GM12878 (cell line): Measurements from ENCODE around the gene GABRG2. TPM values are rescaled to one million over a fixed set of nuclear protein-coding genes. Genes with fewer than 3 reads are reported as not detected.

Experiments used
- ATAC-seq: fragments of 200-7000 bp; cut with Tn5 transposase; 3 replicates; pipeline ENCODE4 v1.9.1; 2020; ENCODE audit warnings: mild to moderate bottlenecking, moderate library complexity
- BruUV-seq: library from RNA; stranded (reverse); fragments of 400-500 nt; replicated peaks from 2 replicates; lab custom pipeline; 2021; lab: Mats Ljungman, UMichigan
- CTCF ChIA-PET: fragments of 300-600 bp; sonication (Branson Sonifier 250); formaldehyde crosslinking; extraction: SDS; loops from one replicate; lab custom pipeline; 2021; ENCODE audit warnings: inconsistent platforms; lab: Yijun Ruan, JAX
- POLR2A ChIA-PET: fragments of 350-600 bp; formaldehyde crosslinking; extraction: SDS; loops from one replicate; lab custom pipeline; 2021; ENCODE audit warnings: inconsistent platforms; lab: Charles Lee
- RAD21 ChIA-PET: fragments of 300-600 bp; sonication (Branson Sonifier 250); formaldehyde crosslinking; loops from one replicate; lab custom pipeline; 2023; ENCODE audit warnings: antibody characterized with exemption; ENCODE audit not compliant: unreplicated experiment; lab: Charles Lee
- SMC1A ChIA-PET: fragments of 300-600 bp; sonication (Branson Sonifier 250); formaldehyde crosslinking; loops from one replicate; lab custom pipeline; 2023; ENCODE audit not compliant: unreplicated experiment, uncharacterized antibody; lab: Charles Lee
- DNase-seq: peaks from one replicate; pipeline ENCODE4 v3.0.0-alpha.2; 2011; ENCODE audit warnings: low read depth, low spot score
- FAIRE-seq: peaks from 3 replicates; lab custom pipeline; 2011; peaks lifted over from hg19 to GRCh38; lab: Jason Lieb, UNC
- H2AFZ ChIP-seq: 2 replicates; pipeline ENCODE4 v1.6.0; 2011; ENCODE audit warnings: low read depth, low read length, control low read depth; ENCODE audit not compliant: control insufficient read depth
- H3K27ac ChIP-seq: 2 replicates; pipeline ENCODE4 v1.5.1; 2011; ENCODE audit warnings: control low read depth; ENCODE audit not compliant: control insufficient read depth, insufficient read depth
- H3K27me3 ChIP-seq, 2 experiments: replicated peaks in 1 of 2; 2 replicates each; pipeline versions ENCODE4 v1.6.0 to v1.6.1; 2011; ENCODE audit warnings: low read length in 1 of 2; ENCODE audit not compliant: control insufficient read depth in 2 of 2, insufficient read depth in 2 of 2
- H3K36me3 ChIP-seq, 2 experiments: 2 replicates each; pipeline ENCODE4 v1.5.1; 2011; ENCODE audit warnings: low read length in 1 of 2; ENCODE audit not compliant: control insufficient read depth in 2 of 2, insufficient read depth in 2 of 2
- H3K4me1 ChIP-seq: 2 replicates; pipeline ENCODE4 v1.6.1; 2011; ENCODE audit warnings: mild to moderate bottlenecking, low read length, moderate library complexity, mixed read lengths; ENCODE audit not compliant: control insufficient read depth, insufficient read depth
- H3K4me2 ChIP-seq: 2 replicates; pipeline ENCODE4 v1.6.0; 2011; ENCODE audit warnings: control low read depth; ENCODE audit not compliant: control insufficient read depth, insufficient read depth
- H3K4me3 ChIP-seq: fragments of 200-600 bp; sonication (generic); 2 replicates; pipeline ENCODE4 v1.5.1; 2016
- H3K79me2 ChIP-seq: 2 replicates; pipeline ENCODE4 v1.6.0; 2011; ENCODE audit warnings: low read length; ENCODE audit not compliant: control insufficient read depth, insufficient read depth
- H3K9ac ChIP-seq: 2 replicates; pipeline ENCODE4 v1.8.0; 2011; ENCODE audit warnings: low read length, control low read depth, mixed read lengths; ENCODE audit not compliant: control insufficient read depth, insufficient read depth
- H3K9me3 ChIP-seq: replicated peaks from 3 replicates; pipeline ENCODE4 v1.5.1; 2011; ENCODE audit warnings: mild to moderate bottlenecking, low read length; ENCODE audit not compliant: control insufficient read depth, insufficient read depth
- H4K20me1 ChIP-seq: 2 replicates; pipeline ENCODE4 v1.6.0; 2011; ENCODE audit not compliant: control insufficient read depth, insufficient read depth
- EP300 ChIP-seq, 2 experiments: fragments of 150-350 bp in 1 of 2; IDR thresholded peaks; 2 replicates each; pipeline ENCODE4 v1.6.1; 2011 to 2012; ENCODE audit warnings: low read depth in 2 of 2, low read length in 2 of 2, borderline replicate concordance in 1 of 2, improper control_type of control experiment in 1 of 2, inconsistent platforms in 1 of 2; ENCODE audit not compliant: control insufficient read depth in 1 of 2
- HSF1 ChIP-seq: fragments of 150-350 bp; IDR thresholded peaks from 2 replicates; pipeline ENCODE4 v1.6.1; 2014; ENCODE audit warnings: mild to moderate bottlenecking, low read depth, low read length
- IKZF1 ChIP-seq: fragments of 450-650 bp; conservative IDR thresholded peaks from 2 replicates; pipeline ENCODE4 v1.6.1; 2017; ENCODE audit warnings: antibody characterized with exemption, mild to moderate bottlenecking
- RAD21 ChIP-seq: IDR thresholded peaks from 2 replicates; pipeline ENCODE4 v1.6.1; 2011; ENCODE audit warnings: mild to moderate bottlenecking, low read depth, low read length, moderate library complexity; ENCODE audit not compliant: insufficient read depth
- RFX5 ChIP-seq: IDR thresholded peaks from 2 replicates; pipeline ENCODE4 v1.6.1; 2011; ENCODE audit warnings: low read depth, low read length, improper control_type of control experiment
- SKIL ChIP-seq: fragments of 450-650 bp; IDR thresholded peaks from 2 replicates; pipeline ENCODE4 v1.6.1; 2017; ENCODE audit warnings: mild to moderate bottlenecking, low read depth, inconsistent platforms; ENCODE audit not compliant: poor library complexity, severe bottlenecking
- SMAD5 ChIP-seq: IDR thresholded peaks from 2 replicates; pipeline ENCODE4 v1.6.1; 2016; ENCODE audit warnings: antibody characterized with exemption, low read depth
- SMARCA5 ChIP-seq: fragments of 450-650 bp; IDR thresholded peaks from 2 replicates; pipeline ENCODE4 v1.6.1; 2017; ENCODE audit warnings: mild to moderate bottlenecking
- SP1 ChIP-seq: IDR thresholded peaks from one replicate; pipeline ENCODE4 v1.6.1; 2011; ENCODE audit warnings: low read depth, low read length
- SUPT20H ChIP-seq: IDR thresholded peaks from 2 replicates; pipeline ENCODE4 v1.6.1; 2011; ENCODE audit warnings: low read depth, mild to moderate bottlenecking, low read length, moderate library complexity, borderline replicate concordance; ENCODE audit not compliant: control insufficient read depth
- WGBS: methylation state at CpG from one replicate; pipeline ENCODE4 v1.1.6; 2016; ENCODE audit warnings: low lambda C conversion rate; ENCODE audit not compliant: insufficient replicate concordance, insufficient coverage; ENCODE audit errors: missing lambda C conversion rate; 5-methylcytosine and 5-hydroxymethylcytosine counted together
- in situ Hi-C: fragments of 300-500 bp; cut with MboI; formaldehyde crosslinking; loops from 9 replicates; pipeline ENCODE4 v1.14.3; 2018; ENCODE audit warnings: mixed read lengths
- intact Hi-C: fragments of 100-400 bp; cut with micrococcal nuclease; formaldehyde crosslinking; loops from one replicate; pipeline ENCODE4 v1.14.2; 2022; ENCODE audit not compliant: unreplicated experiment
- polyA plus RNA-seq, 11 experiments: library from polyadenylated mRNA; depleted of rRNA in 4 of 11; unstranded in 6 of 11; stranded (reverse) in 5 of 11; fragments of >200 nt; fragmentation: Nextera tagmentation in 4 of 11; fragmentation: Illumina TruSeq in 1 of 11; extraction: Ambion mirVana in 4 of 11; extraction: Trizol in 1 of 11; gene quantifications; 1 replicate in 1 of 11; 2 replicates in 10 of 11; pipeline versions ENCODE4 v1.2.1 to v1.2.3, GENCODE V29; 2011 to 2016; ENCODE audit warnings: inconsistent platforms in 2 of 11, missing spikeins in 2 of 11, low read depth in 1 of 11
- total RNA-seq, 4 experiments: library from RNA; depleted of rRNA in 3 of 4; stranded (reverse); fragments of >200 nt in 3 of 4; fragmentation: Illumina TruSeq in 1 of 4; extraction: Trizol in 1 of 4; gene quantifications; 2 replicates each; pipeline versions ENCODE4 v1.2.1 to v1.2.3, GENCODE V29; 2013 to 2021

Gene GABRG2
- total and polyA plus RNA-seq, 10 of the 15 experiments (the other 5 are each of a cell fraction or from before 2014, with no cell fraction given) = 0.34 TPM; not detected in 9

- FAIRE-seq (no peak), DNase-seq (no peak), ATAC-seq (no peak)
- Histone ChIP-seq H3K4me2 (no peak overlapping the region), H3K4me3 (no peak overlapping the region), H3K36me3 (no peaks in the 10 kb centered on the region), H3K27ac (no peak overlapping the region), H3K27me3 (no peaks in the 10 kb centered on the region; a peak in 1 of 4 replicates), H4K20me1 (no peaks in the 10 kb centered on the region), H3K9me3 (no peaks in the 10 kb centered on the region), H3K79me2 (no peaks in the 10 kb centered on the region), H3K4me1 (no peaks in the 10 kb centered on the region), H3K9ac (no peak overlapping the region), H2AFZ (no peak overlapping the region)
- intact Hi-C loops (no loop called here), in situ Hi-C loops (no loop called here)
- ChIA-PET POLR2A (no interaction called here), SMC1A (no interaction called here), CTCF (no interaction called here), RAD21 (no interaction called here)
- BruUV-seq = no TSS peak
- 0% methylated on average over 2 of the region's 2 CpGs for WGBS
- TF ChIP-seq HSF1 = no peak
- TF ChIP-seq SP1 = no peak
- TF ChIP-seq SUPT20H = no peak
- no peak for TF ChIP-seq RAD21
- no peak for TF ChIP-seq SMAD5
- TF ChIP-seq SMARCA5 = no peak
- TF ChIP-seq RFX5 = no peak
- no peak for TF ChIP-seq IKZF1
- no peak for TF ChIP-seq SKIL
- no peak for TF ChIP-seq EP300 (IDR thresholded peaks at IDR 0.05; ENCODE audit: borderline replicate concordance in 1 of 2, control insufficient read depth in 1 of 2, low read depth in 2 of 2, low read length in 2 of 2)
Measured at GRCh38 chr5:162091336-162091735, 23.8 kb downstream of the GABRG2 start.
